ENCODE measurements around the gene NLRP4.

Gene NLRP4

GRCh38 chr19:55836340-55836739 is at the start of gene NLRP4:
Gene NLRP4 (plus strand): TSS chr19:55836540. CDS start chr19:55852081, 15,541 bp downstream.
- in situ Hi-C loops (cut with HindIII; ENCODE audit: low sequenced_read_pairs) = no loop called here

- in situ Hi-C loops (cut with HindIII; ENCODE audit: low sequenced_read_pairs) = no loop called here
These were observed 41.3 kb upstream of the NLRP4 start for GRCh38 chr19:55795021-55795420.

GRCh38 chr19:55801416-55801815 is 34.9 kb upstream of the NLRP4 start:
- in situ Hi-C loops (cut with HindIII; ENCODE audit: low sequenced_read_pairs) = no loop called here

GRCh38 chr19:55802281-55802680 is 34.1 kb upstream of the NLRP4 start:
- in situ Hi-C loops (cut with HindIII; ENCODE audit: low sequenced_read_pairs) = no loop called here

GRCh38 chr19:55809381-55810058 is 26.8 kb upstream of the NLRP4 start:
- in situ Hi-C loops (cut with HindIII; ENCODE audit: low sequenced_read_pairs) = no loop called here

GRCh38 chr19:55811340-55811739 is 25.0 kb upstream of the NLRP4 start:
- in situ Hi-C loops (cut with HindIII; ENCODE audit: low sequenced_read_pairs) = no loop called here

GRCh38 chr19:55812449-55812848 is 23.9 kb upstream of the NLRP4 start:
- in situ Hi-C loops (cut with HindIII; ENCODE audit: low sequenced_read_pairs) = no loop called here

GRCh38 chr19:55813906-55814305 is 22.4 kb upstream of the NLRP4 start:
- in situ Hi-C loops (cut with HindIII; ENCODE audit: low sequenced_read_pairs) = no loop called here

- in situ Hi-C loops (cut with HindIII; ENCODE audit: low sequenced_read_pairs) = no loop called here
These were observed 16.3 kb upstream of the NLRP4 start for GRCh38 chr19:55820037-55820436.

- in situ Hi-C loops (cut with HindIII; ENCODE audit: low sequenced_read_pairs) = no loop called here
These were observed 5.7 kb upstream of the NLRP4 start for GRCh38 chr19:55830656-55831055.

- in situ Hi-C loops (cut with HindIII; ENCODE audit: low sequenced_read_pairs) = no loop called here
These were observed 4.5 kb upstream of the NLRP4 start, which contains the start of gene NLRP11 for GRCh38 chr19:55831846-55832245. Gene NLRP11 (minus strand): TSS chr19:55831999. CDS start chr19:55818174, 13,825 bp downstream.

GRCh38 chr19:55832676-55833075 is 3.7 kb upstream of the NLRP4 start:
- in situ Hi-C loops (cut with HindIII; ENCODE audit: low sequenced_read_pairs) = no loop called here

- in situ Hi-C loops (cut with HindIII; ENCODE audit: low sequenced_read_pairs) = no loop called here
These were observed 1.9 kb downstream of the NLRP4 start for GRCh38 chr19:55838251-55838650.

- in situ Hi-C loops (cut with HindIII; ENCODE audit: low sequenced_read_pairs) = no loop called here
These were observed 2.6 kb downstream of the NLRP4 start for GRCh38 chr19:55838906-55839305.

GRCh38 chr19:55855160-55855559 is 18.8 kb downstream of the NLRP4 start:
- in situ Hi-C loops (cut with HindIII; ENCODE audit: low sequenced_read_pairs) = no loop called here

GRCh38 chr19:55857149-55857548 is 20.8 kb downstream of the NLRP4 start:
- in situ Hi-C loops (cut with HindIII; ENCODE audit: low sequenced_read_pairs) = no loop called here

GRCh38 chr19:55857974-55858373 is 21.6 kb downstream of the NLRP4 start:
- in situ Hi-C loops (cut with HindIII; ENCODE audit: low sequenced_read_pairs) = no loop called here

GRCh38 chr19:55858401-55858800 is 22.1 kb downstream of the NLRP4 start:
- in situ Hi-C loops (cut with HindIII; ENCODE audit: low sequenced_read_pairs) = no loop called here

GRCh38 chr19:55858969-55859368 is 22.6 kb downstream of the NLRP4 start:
- in situ Hi-C loops (cut with HindIII; ENCODE audit: low sequenced_read_pairs) = no loop called here

- in situ Hi-C loops (cut with HindIII; ENCODE audit: low sequenced_read_pairs) = no loop called here
These were observed 30.2 kb downstream of the NLRP4 start for GRCh38 chr19:55866521-55866920.

- in situ Hi-C loops (cut with HindIII; ENCODE audit: low sequenced_read_pairs) = no loop called here
These were observed 30.8 kb downstream of the NLRP4 start for GRCh38 chr19:55867101-55867500.

GRCh38 chr19:55870736-55871135 is 34.4 kb downstream of the NLRP4 start:
- in situ Hi-C loops (cut with HindIII; ENCODE audit: low sequenced_read_pairs) = no loop called here

GRCh38 chr19:55877211-55877610 is 40.9 kb downstream of the NLRP4 start:
- in situ Hi-C loops (cut with HindIII; ENCODE audit: low sequenced_read_pairs) = no loop called here

All from endothelial cell of hepatic sinusoid (primary cell).